HS-5 (cell line): ENCODE measurements around the gene PIK3R5.
"Not testable (repeated sequence)": the region's sequence is repeated elsewhere in the genome, so short reads cannot be mapped to it uniquely, and the experiment has no call there.

ENCODE experiments used
- DNase-seq: peaks from one replicate; pipeline ENCODE4 v3.0.0-alpha.2; 2012; ENCODE audit warnings: low read depth

PIK3R5 gene, protein sequence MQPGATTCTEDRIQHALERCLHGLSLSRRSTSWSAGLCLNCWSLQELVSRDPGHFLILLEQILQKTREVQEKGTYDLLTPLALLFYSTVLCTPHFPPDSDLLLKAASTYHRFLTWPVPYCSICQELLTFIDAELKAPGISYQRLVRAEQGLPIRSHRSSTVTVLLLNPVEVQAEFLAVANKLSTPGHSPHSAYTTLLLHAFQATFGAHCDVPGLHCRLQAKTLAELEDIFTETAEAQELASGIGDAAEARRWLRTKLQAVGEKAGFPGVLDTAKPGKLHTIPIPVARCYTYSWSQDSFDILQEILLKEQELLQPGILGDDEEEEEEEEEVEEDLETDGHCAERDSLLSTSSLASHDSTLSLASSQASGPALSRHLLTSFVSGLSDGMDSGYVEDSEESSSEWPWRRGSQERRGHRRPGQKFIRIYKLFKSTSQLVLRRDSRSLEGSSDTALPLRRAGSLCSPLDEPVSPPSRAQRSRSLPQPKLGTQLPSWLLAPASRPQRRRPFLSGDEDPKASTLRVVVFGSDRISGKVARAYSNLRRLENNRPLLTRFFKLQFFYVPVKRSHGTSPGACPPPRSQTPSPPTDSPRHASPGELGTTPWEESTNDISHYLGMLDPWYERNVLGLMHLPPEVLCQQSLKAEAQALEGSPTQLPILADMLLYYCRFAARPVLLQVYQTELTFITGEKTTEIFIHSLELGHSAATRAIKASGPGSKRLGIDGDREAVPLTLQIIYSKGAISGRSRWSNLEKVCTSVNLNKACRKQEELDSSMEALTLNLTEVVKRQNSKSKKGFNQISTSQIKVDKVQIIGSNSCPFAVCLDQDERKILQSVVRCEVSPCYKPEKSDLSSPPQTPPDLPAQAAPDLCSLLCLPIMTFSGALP

DNA sequence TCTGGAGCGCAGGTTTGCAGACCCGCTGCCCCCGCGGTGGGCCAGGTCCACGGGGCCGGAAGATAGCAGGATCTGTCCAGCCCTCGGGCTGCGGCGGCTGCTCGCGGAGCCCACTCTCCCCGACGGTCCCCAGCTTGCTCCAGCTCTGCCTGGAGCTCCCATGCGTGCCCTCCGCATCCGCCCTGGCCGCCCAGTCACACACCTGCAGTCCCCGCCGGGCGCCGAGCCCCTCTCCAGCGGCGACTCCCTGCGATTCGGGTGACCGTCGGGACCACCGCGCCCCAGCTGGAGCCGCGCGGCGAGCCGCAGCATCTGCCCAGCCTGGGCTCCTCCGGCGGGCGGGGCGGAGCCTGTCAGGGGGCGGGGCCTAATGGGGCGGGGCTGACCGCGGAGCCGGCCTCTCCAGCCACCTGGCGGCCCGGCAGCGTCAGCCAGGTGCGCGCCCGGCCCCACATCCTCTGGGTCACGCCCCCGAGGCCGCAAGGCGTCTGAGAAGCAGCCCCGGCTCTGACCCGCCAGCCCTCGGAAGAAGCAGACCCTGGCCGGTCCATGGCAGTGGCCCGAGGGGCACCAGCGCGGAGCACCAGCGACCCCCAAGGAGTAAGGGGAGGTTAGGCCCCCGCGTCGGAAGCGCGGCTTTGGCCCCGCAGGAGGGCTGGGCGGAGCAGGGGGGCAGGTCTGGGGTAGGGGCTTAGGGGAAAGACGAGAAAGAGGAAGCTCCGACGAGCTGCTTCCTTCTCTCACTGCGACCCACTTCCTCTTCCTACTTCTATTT is at the start of gene PIK3R5:
TSS of gene PIK3R5 (minus strand) at position 314 of the 775 bp plus-strand sequence. CDS start 54,213 bp downstream, outside the sequence.
- no peak for DNase-seq

DNA sequence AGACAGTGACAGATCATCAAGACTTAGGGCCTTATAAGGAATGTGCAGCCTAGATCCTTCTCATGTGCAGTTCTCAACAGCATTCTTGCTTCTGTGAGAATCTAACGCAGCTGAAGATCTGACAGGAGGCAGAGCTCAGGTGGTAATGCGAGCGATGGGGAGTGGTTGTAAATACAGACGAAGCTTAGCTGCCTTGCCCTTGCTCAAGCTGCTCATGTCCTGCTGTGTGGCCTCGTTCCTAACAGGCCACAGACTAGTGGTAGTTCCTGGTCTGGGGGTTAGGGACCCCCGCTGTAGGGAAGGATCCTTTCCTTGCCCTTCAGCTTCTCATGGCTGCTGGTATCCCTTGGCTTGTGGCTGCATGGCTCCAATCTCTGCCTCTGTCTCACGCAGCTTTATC is 45.5 kb upstream of the PIK3R5 start:
- DNase-seq, result no peak

DNA sequence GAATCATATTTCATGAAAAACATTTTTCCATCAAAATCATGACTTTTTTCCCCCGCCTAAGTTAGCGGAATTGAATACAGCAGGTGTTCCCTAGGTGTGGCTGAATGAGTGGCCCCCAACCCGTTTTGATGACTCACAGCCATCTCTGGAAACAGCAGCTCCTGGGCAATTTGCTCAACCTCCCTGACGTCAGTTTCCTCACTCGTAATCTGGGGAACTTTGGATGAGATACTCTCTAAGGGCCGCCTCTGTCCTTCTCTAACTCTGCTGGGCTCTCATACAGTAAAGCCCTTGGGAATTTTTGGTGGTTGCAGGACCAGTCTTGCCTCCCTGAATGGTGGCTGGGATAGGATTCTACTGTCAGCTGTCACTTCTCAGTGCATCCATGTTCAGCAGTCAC is 44.2 kb upstream of the PIK3R5 start:
- DNase-seq, result no peak

DNA sequence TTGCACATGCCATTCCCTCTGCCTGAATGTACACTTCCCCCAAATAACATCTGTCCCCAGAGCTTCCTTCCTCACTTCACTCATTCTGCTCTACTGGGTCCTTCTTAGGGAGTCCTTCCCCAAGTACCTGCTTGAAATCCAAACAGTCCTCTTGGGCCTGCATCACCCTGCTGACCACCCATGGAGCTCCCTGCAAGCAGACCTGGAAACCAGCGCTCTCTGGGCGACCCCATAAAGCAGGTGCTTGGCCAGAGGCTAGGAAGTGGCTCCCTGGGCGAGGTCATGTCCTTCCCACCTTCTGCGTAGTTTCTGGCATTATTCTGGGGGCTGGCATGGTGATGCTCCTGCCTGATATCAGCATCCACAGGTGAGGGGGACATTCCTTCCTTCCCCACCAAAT is 43.6 kb upstream of the PIK3R5 start:
- no peak for DNase-seq

DNA sequence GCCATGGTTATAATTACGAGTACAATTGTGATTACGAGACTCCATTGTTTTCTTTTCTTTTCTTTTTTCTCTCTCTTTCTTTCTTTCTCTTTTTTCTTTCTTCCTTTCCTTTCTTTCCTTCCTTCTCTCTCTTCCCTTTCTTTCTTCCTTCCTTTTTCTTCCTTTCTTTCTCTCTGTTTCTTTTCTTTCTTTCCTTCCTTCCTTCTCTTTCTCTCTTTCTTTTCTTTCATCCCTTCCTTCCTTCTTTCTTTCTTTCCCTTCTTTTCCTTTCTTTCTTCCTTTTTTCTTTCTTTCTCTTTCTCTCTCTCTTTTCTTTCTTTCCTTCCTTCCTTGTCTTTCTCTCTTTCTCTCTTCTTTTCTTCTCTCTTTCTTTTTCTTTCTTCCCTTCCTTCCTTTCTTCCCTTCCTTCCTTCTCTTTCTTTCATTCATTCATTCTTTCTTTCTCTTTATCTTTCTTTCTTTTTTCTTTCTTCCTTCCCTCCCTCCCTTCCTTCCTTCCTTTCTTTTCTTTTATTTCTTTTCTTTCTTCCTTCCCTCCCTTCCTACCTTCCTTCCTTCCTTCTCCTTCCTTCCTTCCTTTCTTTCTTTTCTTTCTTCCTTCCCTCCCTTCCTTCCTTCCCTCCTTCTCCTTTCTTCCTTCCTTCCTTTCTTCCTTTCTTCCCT is 41.7 kb upstream of the PIK3R5 start:
- DNase-seq, result no peak

DNA sequence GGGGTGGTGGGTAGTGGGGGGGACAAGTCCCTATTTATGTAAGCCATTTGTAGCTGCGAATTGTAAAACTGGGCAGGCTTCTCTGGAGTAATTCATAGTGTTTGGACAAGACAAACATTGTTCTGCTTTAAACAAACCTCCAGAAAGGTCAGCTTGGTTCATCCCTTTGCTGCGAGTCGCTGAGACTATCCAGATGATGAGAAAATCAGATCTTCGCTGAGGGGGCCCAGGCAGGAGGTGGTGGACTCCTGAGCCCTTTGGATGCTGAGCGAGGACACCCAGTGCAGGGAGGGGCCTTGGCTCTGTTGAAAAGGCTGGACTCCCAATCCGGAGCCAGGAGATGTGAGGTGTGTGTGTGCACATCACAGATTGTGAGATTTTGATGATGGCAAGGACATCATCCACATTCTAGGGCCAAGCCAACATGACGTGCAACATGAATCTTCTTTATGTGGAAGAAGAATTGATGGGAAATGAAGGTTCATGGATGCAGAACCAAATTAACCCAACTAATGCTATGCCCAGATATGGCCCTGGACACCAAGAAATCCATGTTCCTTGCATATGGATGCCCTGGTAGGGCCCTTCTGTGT is 40.8 kb upstream of the PIK3R5 start:
- no peak for DNase-seq

DNA sequence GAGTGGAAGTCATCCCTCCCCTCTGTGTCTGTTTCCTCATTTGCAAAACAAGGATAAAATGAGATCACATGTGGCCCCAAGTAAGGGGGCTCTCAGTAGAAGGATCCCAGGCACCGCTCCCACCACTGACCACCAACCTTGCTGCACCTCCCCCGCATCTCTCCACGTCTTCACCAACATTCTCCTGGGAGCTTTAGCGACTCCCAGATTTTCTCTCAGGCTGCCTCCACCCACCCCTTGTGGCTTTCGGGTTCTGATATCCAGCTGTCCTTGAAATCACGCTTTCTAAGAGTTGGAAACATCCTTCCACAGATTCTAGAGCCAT is 39.4 kb upstream of the PIK3R5 start:
- no peak for DNase-seq

DNA sequence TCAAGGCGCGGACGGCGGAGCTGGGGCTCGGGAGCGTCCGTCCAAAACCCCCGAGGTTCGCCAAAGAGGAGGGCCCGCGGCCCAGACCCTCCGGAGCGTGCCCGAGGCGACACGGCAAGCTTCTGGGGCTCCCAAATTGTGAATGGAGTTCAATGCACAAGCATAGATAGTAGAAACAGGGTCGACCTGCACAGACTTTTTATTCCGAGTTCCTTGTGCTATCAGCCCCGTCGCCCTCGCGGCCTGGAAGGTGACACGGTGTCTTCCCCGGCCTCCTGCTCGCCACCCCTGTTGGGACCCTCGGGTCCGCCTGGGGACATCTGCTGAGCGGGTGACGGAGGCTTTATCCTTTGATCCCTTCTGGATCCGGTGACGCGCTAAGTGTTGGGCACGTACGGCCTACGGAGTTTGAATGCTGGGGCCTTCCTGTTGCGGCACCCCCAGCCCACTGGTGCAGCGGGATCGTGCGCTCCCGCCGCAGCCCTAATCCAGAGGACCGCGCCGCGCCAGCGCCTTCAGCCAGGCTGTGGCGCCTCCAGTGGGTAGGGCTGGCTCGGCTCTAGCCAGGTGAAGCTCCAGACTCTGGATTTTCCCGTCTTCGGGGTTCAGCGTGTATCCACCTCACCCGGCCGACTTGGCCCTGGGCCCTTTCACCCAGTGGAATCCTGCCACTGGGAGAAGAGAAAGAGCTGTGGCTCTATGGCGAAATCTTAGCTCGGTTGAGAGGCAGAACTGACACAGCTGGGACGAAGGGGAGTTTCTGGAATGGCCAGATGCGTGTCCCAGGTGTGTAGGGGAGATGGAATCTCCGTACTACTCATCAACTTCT is 38.8 kb upstream of the PIK3R5 start:
- no peak for DNase-seq

DNA sequence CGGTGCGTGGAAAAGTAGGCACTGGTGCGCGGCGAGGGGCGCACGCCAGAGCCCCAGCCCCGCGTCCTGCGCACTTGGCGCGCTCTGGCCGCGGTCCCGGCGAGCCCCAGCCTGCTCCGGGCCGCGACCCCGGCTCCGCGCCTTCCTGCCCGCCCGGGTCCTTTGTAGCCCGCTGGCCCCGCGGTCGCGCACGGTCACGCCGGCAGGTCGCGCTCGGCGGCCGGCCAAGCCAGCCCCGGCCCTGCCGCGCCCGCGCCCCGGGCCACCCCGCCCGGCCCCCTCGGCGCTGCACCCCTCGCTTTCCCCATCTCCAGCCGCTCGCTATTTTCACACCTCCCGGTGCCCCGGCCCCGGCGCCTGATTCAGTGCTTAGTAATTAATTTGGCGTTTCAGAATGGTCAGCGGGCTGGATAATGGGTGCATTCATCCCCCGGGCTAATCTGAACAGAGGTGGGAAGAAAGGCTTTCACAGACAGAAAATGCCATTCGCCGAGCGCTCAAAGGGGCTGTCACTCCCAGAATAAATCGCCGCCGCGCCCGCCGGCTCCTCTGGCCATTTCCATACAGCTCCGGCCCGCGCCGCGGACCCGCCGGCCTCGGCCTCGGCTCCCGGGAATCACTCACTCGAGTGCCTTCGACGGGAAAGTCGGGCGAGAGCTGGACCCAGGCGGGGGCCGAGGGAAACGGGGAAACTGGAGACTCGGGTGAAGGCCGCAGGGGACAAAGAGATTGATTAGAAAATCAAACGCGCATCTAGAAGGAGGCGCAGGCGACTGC is 38.0 kb upstream of the PIK3R5 start:
- no peak for DNase-seq

DNA sequence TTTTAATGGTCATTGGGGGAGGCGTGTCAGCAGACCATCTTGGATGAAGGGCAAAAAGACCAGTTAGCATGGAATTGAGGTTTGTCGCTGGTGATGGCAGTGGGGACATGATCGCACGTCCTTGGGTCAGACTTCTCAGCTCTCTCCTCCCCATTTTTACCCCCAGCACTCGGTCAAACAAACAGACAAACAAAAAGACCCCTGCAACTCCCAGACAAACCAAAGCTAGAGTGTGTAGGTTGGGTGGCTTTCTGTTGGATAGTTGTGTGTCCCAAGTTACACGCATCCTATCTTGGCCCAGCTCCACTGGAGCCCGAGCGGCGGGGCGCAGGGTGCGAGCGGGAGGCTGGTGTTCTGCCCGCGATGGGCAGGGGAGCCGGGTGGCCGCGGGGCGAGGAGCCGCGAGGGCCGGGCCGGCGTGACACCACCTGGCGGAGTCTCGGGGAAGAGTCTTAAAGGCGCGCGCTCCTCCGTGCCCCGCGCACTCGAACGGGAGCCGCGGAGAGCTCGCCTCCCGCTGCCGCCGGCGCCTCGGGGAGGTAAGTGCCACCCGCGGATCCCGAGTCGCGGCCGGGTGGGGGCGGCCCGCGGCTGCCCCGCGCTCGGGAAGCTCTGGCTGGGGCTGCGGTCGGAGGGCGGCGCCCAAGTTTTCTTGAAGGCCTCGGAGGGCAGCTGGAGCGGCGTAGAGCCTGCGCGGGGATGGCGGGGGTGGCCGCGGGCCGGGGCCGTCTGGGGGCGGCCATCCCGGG is 37.3 kb upstream of the PIK3R5 start:
- DNase-seq, result no peak

DNA sequence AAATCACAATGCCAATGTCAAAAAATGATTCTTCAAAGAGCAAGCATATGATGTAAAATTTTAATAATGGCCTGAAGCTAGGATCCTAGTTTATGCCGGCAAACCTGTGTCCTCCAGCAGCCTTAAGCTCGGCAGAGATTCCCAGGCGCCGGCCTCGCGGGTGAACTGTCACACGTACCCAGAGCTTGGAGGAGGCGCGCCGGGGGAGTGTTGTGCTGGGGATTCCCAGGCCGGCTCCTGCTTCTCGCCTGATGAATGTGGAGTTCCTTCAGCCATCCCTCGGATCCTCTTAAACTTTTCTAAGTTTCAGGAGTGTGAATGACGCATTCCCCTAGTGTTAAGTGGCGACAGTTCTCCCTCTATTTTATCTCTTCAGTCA is 36.7 kb upstream of the PIK3R5 start:
- no peak for DNase-seq

DNA sequence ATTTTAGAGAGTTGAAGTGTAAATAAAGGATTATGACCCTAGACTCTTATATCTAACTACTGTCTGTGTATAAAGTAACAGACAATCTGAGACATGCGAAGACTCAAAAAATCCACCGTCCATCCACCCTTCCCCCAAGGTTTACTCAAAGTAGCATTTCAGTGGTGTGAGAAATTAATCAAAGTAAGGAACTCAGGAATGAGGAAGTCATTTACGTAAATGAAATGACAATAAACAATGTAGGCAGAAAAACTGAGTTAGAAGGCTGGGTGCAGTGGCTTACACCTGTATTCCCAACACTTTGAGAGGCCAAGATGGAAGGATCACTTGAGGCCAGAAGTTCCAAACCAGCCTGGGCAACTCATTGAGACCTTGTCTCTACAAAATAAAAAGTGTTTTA is 36.1 kb upstream of the PIK3R5 start:
- DNase-seq, result no peak

DNA sequence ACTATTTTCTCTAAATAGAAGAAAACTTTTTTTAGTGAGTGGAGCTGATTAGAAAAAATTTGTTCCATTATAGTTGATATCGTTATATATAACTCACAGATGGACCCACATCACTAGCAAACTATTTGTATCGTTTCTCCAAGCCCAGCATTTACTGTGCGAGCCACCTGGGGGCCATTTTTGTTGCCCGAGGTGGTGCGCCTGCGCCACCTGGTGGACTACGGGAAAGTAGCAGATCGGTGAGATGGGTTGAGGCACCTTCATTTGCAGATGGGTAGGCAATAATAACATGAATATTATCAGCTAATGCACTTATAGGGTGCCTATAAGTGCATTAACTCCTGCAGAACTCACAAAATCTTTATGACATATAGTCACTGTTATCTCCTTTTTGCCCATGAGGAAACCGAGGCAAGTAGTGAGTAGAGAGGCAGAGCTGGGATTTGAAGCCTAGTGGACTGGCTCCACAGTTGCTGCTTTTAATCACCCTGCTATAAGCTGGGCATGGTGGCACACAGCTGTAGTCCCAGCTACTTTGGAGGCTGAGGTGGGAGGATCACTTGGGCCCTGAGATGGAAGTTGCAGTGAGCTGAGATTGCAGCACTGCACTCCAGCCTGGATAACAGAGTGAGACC is 32.6 kb upstream of the PIK3R5 start:
- DNase-seq, result peak; percentile 28

DNA sequence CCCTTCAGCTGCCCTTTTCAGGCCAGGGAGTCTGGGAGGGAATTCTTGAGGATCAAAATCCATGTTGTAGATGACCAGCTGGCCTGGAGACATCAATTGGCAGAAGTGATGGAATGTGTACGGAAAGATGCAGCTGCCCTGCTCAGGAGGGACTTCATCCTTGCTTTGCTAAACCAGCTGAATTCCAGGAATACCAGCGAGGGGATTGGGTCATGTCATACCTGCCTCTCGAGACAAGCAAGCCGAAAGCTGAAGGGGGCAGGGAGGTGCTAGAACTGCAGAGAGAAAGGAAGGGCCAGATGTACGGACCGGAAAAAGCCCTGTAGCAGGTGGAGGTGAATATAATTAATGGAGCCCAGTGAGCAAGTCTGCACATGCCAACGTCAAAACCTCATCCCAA is 30.2 kb upstream of the PIK3R5 start:
- DNase-seq, result no peak

DNA sequence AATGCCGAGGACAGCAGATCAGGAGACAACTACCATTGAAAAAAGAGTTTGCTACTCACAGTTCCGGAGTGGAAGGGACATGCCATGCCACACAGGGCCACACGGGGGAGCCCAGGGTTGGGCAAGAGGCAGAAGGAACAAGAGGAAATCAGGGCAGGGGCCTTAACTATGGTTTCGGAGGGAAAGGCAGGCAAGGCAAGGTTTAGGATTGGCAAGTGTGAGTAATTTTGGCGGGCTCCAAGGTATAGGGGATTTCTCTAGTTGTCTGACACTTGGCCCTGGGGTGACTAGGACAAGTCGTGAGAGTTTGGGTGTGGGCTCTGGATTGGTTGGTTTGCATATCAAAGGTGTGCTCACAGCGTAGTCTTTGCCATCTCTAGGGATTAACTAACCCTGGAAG is 28.8 kb upstream of the PIK3R5 start:
- no peak for DNase-seq

DNA sequence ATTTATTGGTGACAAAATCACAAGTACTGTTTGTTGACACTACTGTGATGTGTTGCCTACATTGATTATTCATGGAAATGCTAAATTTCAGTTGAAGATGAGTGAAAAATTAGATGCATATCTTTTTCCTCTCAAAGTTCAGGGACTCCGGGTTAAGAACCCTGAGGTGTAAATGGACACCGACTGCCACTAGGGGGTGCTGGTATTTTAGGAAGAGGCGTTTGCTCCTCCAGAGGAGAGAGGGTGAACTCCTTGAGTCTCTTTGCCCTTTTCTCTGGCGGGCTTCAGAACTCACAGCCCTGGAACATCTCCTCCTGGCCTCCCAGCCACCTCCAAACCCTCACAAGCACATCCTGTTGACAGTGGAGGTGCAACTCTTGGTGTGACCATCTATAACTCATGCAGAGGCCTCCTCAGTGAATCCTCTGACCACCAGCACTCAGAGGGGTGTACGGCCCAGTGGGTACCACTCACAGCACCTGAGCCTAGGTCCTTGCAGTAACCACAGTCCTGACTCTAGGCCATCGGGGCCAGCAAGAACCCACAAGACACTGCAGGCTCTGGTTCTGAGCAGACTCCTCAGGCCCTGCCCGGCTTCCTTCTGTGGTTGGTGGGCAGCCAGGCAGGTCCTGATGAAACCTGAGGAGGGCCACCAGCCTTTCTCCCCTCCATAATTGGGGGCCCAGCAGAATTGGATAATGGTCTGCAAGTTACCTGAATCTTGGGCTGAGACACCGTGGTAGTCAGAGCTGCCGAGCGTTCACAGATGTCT is 26.2 kb upstream of the PIK3R5 start:
- DNase-seq, result peak; percentile 8

DNA sequence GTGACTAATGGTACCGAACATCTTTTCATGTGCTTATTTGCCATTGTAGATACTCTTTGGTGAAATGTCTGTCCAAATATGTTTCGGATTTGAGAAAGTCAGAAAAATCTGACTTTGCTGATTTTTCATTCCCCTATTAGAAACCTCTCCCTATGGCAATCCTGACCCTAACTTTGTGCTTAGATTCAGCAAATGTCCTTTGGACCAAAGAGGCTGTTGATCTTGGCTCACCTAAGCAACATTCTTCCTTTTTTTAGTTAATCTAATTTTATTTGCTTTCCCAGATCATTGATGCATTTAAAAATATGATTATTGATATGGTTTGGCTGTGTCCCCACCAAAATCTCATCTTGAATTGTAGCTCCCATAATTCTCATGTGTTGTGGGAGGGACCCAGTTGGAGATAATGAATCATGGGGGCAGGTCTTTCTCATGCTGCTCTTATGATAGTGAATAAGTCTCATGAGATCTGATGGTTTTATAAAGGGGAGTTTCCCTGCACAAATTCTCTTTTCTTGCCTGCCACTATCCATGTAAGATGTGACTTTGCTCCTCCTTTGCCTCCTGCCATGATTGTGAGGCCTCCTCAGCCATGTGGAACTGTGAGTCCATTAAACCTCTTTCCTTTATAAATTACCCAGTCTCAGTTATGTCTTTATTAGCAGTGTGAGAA is 22.9 kb upstream of the PIK3R5 start:
- not testable (repeated sequence) for DNase-seq
